PC-9 (cell line): Measurements from ENCODE around the gene MARCHF3.

ENCODE experiments used
- EZH2 ChIP-seq: fragments of 200-600 bp; sonication (generic); IDR thresholded peaks from 2 replicates; pipeline ENCODE4 v1.8.0; 2017; ENCODE audit warnings: antibody characterized with exemption, low read depth
- TF ChIP-seq, protein P1 (sequence below): fragments of 200-600 bp; sonication (generic); conservative IDR thresholded peaks from 2 replicates; pipeline ENCODE4 v1.6.1; 2017; ENCODE audit warnings: mixed run types, antibody characterized with exemption, mild to moderate bottlenecking, moderate library complexity

DNA sequence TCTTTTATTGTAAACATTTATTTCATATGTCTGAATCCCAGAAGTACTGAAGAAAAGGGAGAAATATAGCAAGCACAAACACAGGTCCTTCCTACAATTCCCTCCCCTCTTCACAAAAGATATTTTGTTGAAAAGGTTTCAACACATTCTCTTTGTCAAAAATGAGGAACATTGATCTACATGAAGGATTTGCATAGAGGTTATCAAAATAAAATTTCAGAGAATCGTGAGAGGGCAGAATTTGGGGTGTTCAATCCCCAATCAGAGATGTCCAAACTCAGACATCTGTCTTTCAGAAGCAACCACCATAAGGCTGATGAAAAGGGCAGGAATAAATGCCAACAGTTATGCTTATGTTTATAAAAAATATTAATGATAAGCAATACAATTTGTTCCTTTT lies 69.2 kb downstream of the MARCHF3 start:
- TF ChIP-seq, protein P1, sequence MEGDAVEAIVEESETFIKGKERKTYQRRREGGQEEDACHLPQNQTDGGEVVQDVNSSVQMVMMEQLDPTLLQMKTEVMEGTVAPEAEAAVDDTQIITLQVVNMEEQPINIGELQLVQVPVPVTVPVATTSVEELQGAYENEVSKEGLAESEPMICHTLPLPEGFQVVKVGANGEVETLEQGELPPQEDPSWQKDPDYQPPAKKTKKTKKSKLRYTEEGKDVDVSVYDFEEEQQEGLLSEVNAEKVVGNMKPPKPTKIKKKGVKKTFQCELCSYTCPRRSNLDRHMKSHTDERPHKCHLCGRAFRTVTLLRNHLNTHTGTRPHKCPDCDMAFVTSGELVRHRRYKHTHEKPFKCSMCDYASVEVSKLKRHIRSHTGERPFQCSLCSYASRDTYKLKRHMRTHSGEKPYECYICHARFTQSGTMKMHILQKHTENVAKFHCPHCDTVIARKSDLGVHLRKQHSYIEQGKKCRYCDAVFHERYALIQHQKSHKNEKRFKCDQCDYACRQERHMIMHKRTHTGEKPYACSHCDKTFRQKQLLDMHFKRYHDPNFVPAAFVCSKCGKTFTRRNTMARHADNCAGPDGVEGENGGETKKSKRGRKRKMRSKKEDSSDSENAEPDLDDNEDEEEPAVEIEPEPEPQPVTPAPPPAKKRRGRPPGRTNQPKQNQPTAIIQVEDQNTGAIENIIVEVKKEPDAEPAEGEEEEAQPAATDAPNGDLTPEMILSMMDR, result no peak
- TF ChIP-seq EZH2, result no peak
